ENCODE data around the gene AOC1.
A peak's percentile ranks its signal among the peaks of the same experiment; 100 is the strongest.

The AOC1 gene

GRCh38 chr7:150881189-150881588 is 28.9 kb downstream of the AOC1 start:
- Histone ChIP-seq H3K27me3 (ENCODE audit: low read depth, low read length) (no peaks in the 10 kb centered on the region), H3K4me3 (ENCODE audit: low read depth in 1 of 2, low read length in 2 of 2) (no peak overlapping the region), H3K36me3 (ENCODE audit: control insufficient read depth in 1 of 2, insufficient read depth in 2 of 2, low read length in 2 of 2) (no peaks in the 10 kb centered on the region), H3K27ac (ENCODE audit: low read length) (no peak overlapping the region), H3K4me1 (ENCODE audit: control insufficient read depth in 1 of 2, insufficient read depth in 2 of 2, low read length in 2 of 2) (no peaks in the 10 kb centered on the region), H3K9me3 (ENCODE audit: control insufficient read depth in 1 of 2, low read length in 2 of 2) (peaks cover 9 to 12% of the 10 kb centered on the region in 2 donors)

GRCh38 chr7:150890853-150891584 is 38.7 kb downstream of the AOC1 start:
- Histone ChIP-seq H3K4me3 (ENCODE audit: low read depth in 1 of 2, low read length in 2 of 2) (no peak overlapping the region), H3K9me3 (ENCODE audit: control insufficient read depth in 1 of 2, low read length in 2 of 2) (peaks cover 0 to 12% of the 10 kb centered on the region in 2 donors), H3K27ac (ENCODE audit: low read length) (no peak overlapping the region), H3K27me3 (ENCODE audit: low read depth, low read length) (no peaks in the 10 kb centered on the region), H3K36me3 (ENCODE audit: control insufficient read depth in 1 of 2, insufficient read depth in 2 of 2, low read length in 2 of 2) (no peaks in the 10 kb centered on the region), H3K4me1 (ENCODE audit: control insufficient read depth in 1 of 2, insufficient read depth in 2 of 2, low read length in 2 of 2) (no peaks in the 10 kb centered on the region)

- Histone ChIP-seq H3K36me3 (ENCODE audit: control insufficient read depth in 1 of 2, insufficient read depth in 2 of 2, low read length in 2 of 2) (no peaks in the 10 kb centered on the region), H3K4me3 (ENCODE audit: low read depth in 1 of 2, low read length in 2 of 2) (no peak overlapping the region), H3K27me3 (ENCODE audit: low read depth, low read length) (no peaks in the 10 kb centered on the region), H3K4me1 (ENCODE audit: control insufficient read depth in 1 of 2, insufficient read depth in 2 of 2, low read length in 2 of 2) (no peaks in the 10 kb centered on the region), H3K9me3 (ENCODE audit: control insufficient read depth in 1 of 2, low read length in 2 of 2) (peaks cover 0 to 12% of the 10 kb centered on the region in 2 donors), H3K27ac (ENCODE audit: low read length) (no peak overlapping the region)
These were observed 39.4 kb downstream of the AOC1 start for GRCh38 chr7:150891740-150892139.

GRCh38 chr7:150895809-150896208 is 43.5 kb downstream of the AOC1 start:
- peaks cover 0 to 11% of the 10 kb centered on the region in 2 donors for H3K4me1 ChIP-seq (ENCODE audit: control insufficient read depth in 1 of 2, insufficient read depth in 2 of 2, low read length in 2 of 2)
- H3K27ac ChIP-seq (ENCODE audit: low read length) = no peak overlapping the region
- no peak overlapping the region for H3K4me3 ChIP-seq (ENCODE audit: low read depth in 1 of 2, low read length in 2 of 2)
- H3K36me3 ChIP-seq (ENCODE audit: control insufficient read depth in 1 of 2, insufficient read depth in 2 of 2, low read length in 2 of 2) = no peaks in the 10 kb centered on the region
- H3K9me3 ChIP-seq (ENCODE audit: control insufficient read depth in 1 of 2, low read length in 2 of 2) = peaks cover 0 to 10% of the 10 kb centered on the region in 2 donors
- H3K27me3 ChIP-seq (ENCODE audit: low read depth, low read length) = no peaks in the 10 kb centered on the region

- Histone ChIP-seq H3K36me3 (ENCODE audit: control insufficient read depth in 1 of 2, insufficient read depth in 2 of 2, low read length in 2 of 2) (no peaks in the 10 kb centered on the region), H3K4me1 (ENCODE audit: control insufficient read depth in 1 of 2, insufficient read depth in 2 of 2, low read length in 2 of 2) (peaks cover 0 to 20% of the 10 kb centered on the region in 2 donors), H3K4me3 (ENCODE audit: low read depth in 1 of 2, low read length in 2 of 2) (no peak overlapping the region), H3K27me3 (ENCODE audit: low read depth, low read length) (no peaks in the 10 kb centered on the region), H3K9me3 (ENCODE audit: control insufficient read depth in 1 of 2, low read length in 2 of 2) (peaks cover 0 to 10% of the 10 kb centered on the region in 2 donors), H3K27ac (ENCODE audit: low read length) (no peak overlapping the region)
These were observed 44.4 kb downstream of the AOC1 start for GRCh38 chr7:150896562-150897209.

GRCh38 chr7:150897502-150898474 is 45.5 kb downstream of the AOC1 start:
- Histone ChIP-seq H3K27me3 (ENCODE audit: low read depth, low read length) (no peaks in the 10 kb centered on the region), H3K36me3 (ENCODE audit: control insufficient read depth in 1 of 2, insufficient read depth in 2 of 2, low read length in 2 of 2) (no peaks in the 10 kb centered on the region), H3K27ac (ENCODE audit: low read length) (no peak overlapping the region), H3K9me3 (ENCODE audit: control insufficient read depth in 1 of 2, low read length in 2 of 2) (peaks cover 0 to 10% of the 10 kb centered on the region in 2 donors), H3K4me1 (ENCODE audit: control insufficient read depth in 1 of 2, insufficient read depth in 2 of 2, low read length in 2 of 2) (peaks cover 0 to 31% of the 10 kb centered on the region in 2 donors), H3K4me3 (ENCODE audit: low read depth in 1 of 2, low read length in 2 of 2) (no peak overlapping the region)

GRCh38 chr7:150898475-150899011 is 46.2 kb downstream of the AOC1 start:
- no peak overlapping the region for H3K4me3 ChIP-seq (ENCODE audit: low read depth in 1 of 2, low read length in 2 of 2)
- H3K9me3 ChIP-seq (ENCODE audit: control insufficient read depth in 1 of 2, low read length in 2 of 2) = peaks cover 0 to 4% of the 10 kb centered on the region in 2 donors
- no peaks in the 10 kb centered on the region for H3K27me3 ChIP-seq (ENCODE audit: low read depth, low read length)
- H3K4me1 ChIP-seq (ENCODE audit: control insufficient read depth in 1 of 2, insufficient read depth in 2 of 2, low read length in 2 of 2) = peaks cover 2 to 31% of the 10 kb centered on the region in 2 donors
- H3K36me3 ChIP-seq (ENCODE audit: control insufficient read depth in 1 of 2, insufficient read depth in 2 of 2, low read length in 2 of 2) = no peaks in the 10 kb centered on the region
- no peak overlapping the region for H3K27ac ChIP-seq (ENCODE audit: low read length)

- Histone ChIP-seq H3K4me1 (ENCODE audit: control insufficient read depth in 1 of 2, insufficient read depth in 2 of 2, low read length in 2 of 2) (peaks cover 2 to 31% of the 10 kb centered on the region in 2 donors), H3K4me3 (ENCODE audit: low read depth in 1 of 2, low read length in 2 of 2) (no peak overlapping the region), H3K9me3 (ENCODE audit: control insufficient read depth in 1 of 2, low read length in 2 of 2) (no peaks in the 10 kb centered on the region), H3K27me3 (ENCODE audit: low read depth, low read length) (no peaks in the 10 kb centered on the region), H3K36me3 (ENCODE audit: control insufficient read depth in 1 of 2, insufficient read depth in 2 of 2, low read length in 2 of 2) (no peaks in the 10 kb centered on the region), H3K27ac (ENCODE audit: low read length) (peak overlapping the region; percentile 39)
These were observed 48.4 kb downstream of the AOC1 start for GRCh38 chr7:150900675-150901074.

- Histone ChIP-seq H3K4me1 (ENCODE audit: control insufficient read depth in 1 of 2, insufficient read depth in 2 of 2, low read length in 2 of 2) (peaks cover 2 to 31% of the 10 kb centered on the region in 2 donors), H3K36me3 (ENCODE audit: control insufficient read depth in 1 of 2, insufficient read depth in 2 of 2, low read length in 2 of 2) (no peaks in the 10 kb centered on the region), H3K27me3 (ENCODE audit: low read depth, low read length) (no peaks in the 10 kb centered on the region), H3K9me3 (ENCODE audit: control insufficient read depth in 1 of 2, low read length in 2 of 2) (no peaks in the 10 kb centered on the region), H3K27ac (ENCODE audit: low read length) (peak overlapping the region; percentile 55), H3K4me3 (ENCODE audit: low read depth in 1 of 2, low read length in 2 of 2) (no peak overlapping the region)
These were observed 49.1 kb downstream of the AOC1 start for GRCh38 chr7:150901160-150902035.
